ENCODE data around the gene GSTA2.
"Not testable (repeated sequence)": the region's sequence is repeated elsewhere in the genome, so short reads cannot be mapped to it uniquely, and the experiment has no call there.

The GSTA2 gene

GRCh38 chr6:52786249-52786956, 23.1 kb upstream of the GSTA2 start:
- Histone ChIP-seq H3K9ac (ENCODE audit: low read depth, low read length) (no peak overlapping the region), H3K4me1 (ENCODE audit: control insufficient read depth, insufficient read depth, low read length) (no peaks in the 10 kb centered on the region), H3K36me3 (ENCODE audit: insufficient read depth, low read length) (no peaks in the 10 kb centered on the region), H3K4me3 (ENCODE audit: low read length) (no peak overlapping the region), H3K27me3 (ENCODE audit: control insufficient read depth, insufficient read depth, low read length) (peaks cover 6% of the 10 kb centered on the region), H3K9me3 (replicated peaks; ENCODE audit: low read length) (no peaks in the 10 kb centered on the region), H3K4me2 (ENCODE audit: low read length) (no peak overlapping the region)

- H3K4me3 ChIP-seq (ENCODE audit: low read length); H3K9ac ChIP-seq (ENCODE audit: low read depth, low read length); H3K9me3 ChIP-seq (replicated peaks; ENCODE audit: low read length); H3K36me3 ChIP-seq (ENCODE audit: insufficient read depth, low read length); H3K4me2 ChIP-seq (ENCODE audit: low read length); H3K4me1 ChIP-seq (ENCODE audit: control insufficient read depth, insufficient read depth, low read length): not testable (repeated sequence)
- H3K27me3 ChIP-seq (ENCODE audit: control insufficient read depth, insufficient read depth, low read length) = peaks cover 24% of the 10 kb centered on the region
These were observed 19.5 kb upstream of the GSTA2 start for GRCh38 chr6:52782696-52783274.

- not testable (repeated sequence) for H3K4me2 ChIP-seq (ENCODE audit: low read length); H3K36me3 ChIP-seq (ENCODE audit: insufficient read depth, low read length); H3K9me3 ChIP-seq (replicated peaks; ENCODE audit: low read length); H3K4me1 ChIP-seq (ENCODE audit: control insufficient read depth, insufficient read depth, low read length); H3K4me3 ChIP-seq (ENCODE audit: low read length); H3K9ac ChIP-seq (ENCODE audit: low read depth, low read length)
- H3K27me3 ChIP-seq (ENCODE audit: control insufficient read depth, insufficient read depth, low read length) = peaks cover 24% of the 10 kb centered on the region
These were observed 18.9 kb upstream of the GSTA2 start for GRCh38 chr6:52782209-52782608.

GRCh38 chr6:52779237-52779636, 16.0 kb upstream of the GSTA2 start:
- Histone ChIP-seq H3K4me1 (ENCODE audit: control insufficient read depth, insufficient read depth, low read length) (no peaks in the 10 kb centered on the region), H3K9me3 (replicated peaks; ENCODE audit: low read length) (no peaks in the 10 kb centered on the region), H3K36me3 (ENCODE audit: insufficient read depth, low read length) (no peaks in the 10 kb centered on the region)

GRCh38 chr6:52776711-52777351, 13.6 kb upstream of the GSTA2 start:
- not testable (repeated sequence) for H3K9me3 ChIP-seq (replicated peaks; ENCODE audit: low read length); H3K4me3 ChIP-seq (ENCODE audit: low read length); H3K4me2 ChIP-seq (ENCODE audit: low read length); H3K9ac ChIP-seq (ENCODE audit: low read depth, low read length); H3K4me1 ChIP-seq (ENCODE audit: control insufficient read depth, insufficient read depth, low read length); H3K36me3 ChIP-seq (ENCODE audit: insufficient read depth, low read length)
- H3K27me3 ChIP-seq (ENCODE audit: control insufficient read depth, insufficient read depth, low read length) = peaks cover 18% of the 10 kb centered on the region

More at GRCh38 chr6:52779237-52779636, 16.0 kb upstream of the GSTA2 start:
- peaks cover 24% of the 10 kb centered on the region for H3K27me3 ChIP-seq (ENCODE audit: control insufficient read depth, insufficient read depth, low read length)
- H3K4me3 ChIP-seq (ENCODE audit: low read length) = no peak overlapping the region
- H3K4me2 ChIP-seq (ENCODE audit: low read length) = no peak overlapping the region
- H3K9ac ChIP-seq (ENCODE audit: low read depth, low read length) = no peak overlapping the region

GRCh38 chr6:52769399-52769798, 6.1 kb upstream of the GSTA2 start:
- peaks cover 16% of the 10 kb centered on the region for H3K27me3 ChIP-seq (ENCODE audit: control insufficient read depth, insufficient read depth, low read length)
- H3K4me3 ChIP-seq (ENCODE audit: low read length); H3K4me1 ChIP-seq (ENCODE audit: control insufficient read depth, insufficient read depth, low read length); H3K36me3 ChIP-seq (ENCODE audit: insufficient read depth, low read length); H3K4me2 ChIP-seq (ENCODE audit: low read length); H3K9me3 ChIP-seq (replicated peaks; ENCODE audit: low read length); H3K9ac ChIP-seq (ENCODE audit: low read depth, low read length): not testable (repeated sequence)

- not testable (repeated sequence) for H3K4me3 ChIP-seq (ENCODE audit: low read length); H3K9ac ChIP-seq (ENCODE audit: low read depth, low read length); H3K4me2 ChIP-seq (ENCODE audit: low read length); H3K9me3 ChIP-seq (replicated peaks; ENCODE audit: low read length); H3K36me3 ChIP-seq (ENCODE audit: insufficient read depth, low read length); H3K4me1 ChIP-seq (ENCODE audit: control insufficient read depth, insufficient read depth, low read length)
- peaks cover 16% of the 10 kb centered on the region for H3K27me3 ChIP-seq (ENCODE audit: control insufficient read depth, insufficient read depth, low read length)
These were observed 4.4 kb upstream of the GSTA2 start for GRCh38 chr6:52767658-52768057.

- not testable (repeated sequence) for H3K9ac ChIP-seq (ENCODE audit: low read depth, low read length); H3K4me2 ChIP-seq (ENCODE audit: low read length); H3K4me1 ChIP-seq (ENCODE audit: control insufficient read depth, insufficient read depth, low read length); H3K9me3 ChIP-seq (replicated peaks; ENCODE audit: low read length); H3K4me3 ChIP-seq (ENCODE audit: low read length); H3K36me3 ChIP-seq (ENCODE audit: insufficient read depth, low read length)
- peaks cover 18% of the 10 kb centered on the region for H3K27me3 ChIP-seq (ENCODE audit: control insufficient read depth, insufficient read depth, low read length)
These were observed 1.4 kb downstream of the GSTA2 start for GRCh38 chr6:52761673-52762491.

GRCh38 chr6:52760105-52760765, 3.0 kb downstream of the GSTA2 start:
- no peak overlapping the region for H3K4me3 ChIP-seq (ENCODE audit: low read length)
- H3K4me1 ChIP-seq (ENCODE audit: control insufficient read depth, insufficient read depth, low read length) = no peaks in the 10 kb centered on the region
- H3K9ac ChIP-seq (ENCODE audit: low read depth, low read length) = no peak overlapping the region
- H3K36me3 ChIP-seq (ENCODE audit: insufficient read depth, low read length) = no peaks in the 10 kb centered on the region
- no peaks in the 10 kb centered on the region for H3K9me3 ChIP-seq (replicated peaks; ENCODE audit: low read length)
- no peak overlapping the region for H3K4me2 ChIP-seq (ENCODE audit: low read length)
- peaks cover 11% of the 10 kb centered on the region for H3K27me3 ChIP-seq (ENCODE audit: control insufficient read depth, insufficient read depth, low read length)

GRCh38 chr6:52759085-52759484, 4.2 kb downstream of the GSTA2 start:
- H3K36me3 ChIP-seq (ENCODE audit: insufficient read depth, low read length) = no peaks in the 10 kb centered on the region
- no peaks in the 10 kb centered on the region for H3K9me3 ChIP-seq (replicated peaks; ENCODE audit: low read length)
- H3K4me2 ChIP-seq (ENCODE audit: low read length) = no peak overlapping the region
- no peak overlapping the region for H3K4me3 ChIP-seq (ENCODE audit: low read length)
- no peak overlapping the region for H3K9ac ChIP-seq (ENCODE audit: low read depth, low read length)
- H3K4me1 ChIP-seq (ENCODE audit: control insufficient read depth, insufficient read depth, low read length) = no peaks in the 10 kb centered on the region
- peaks cover 18% of the 10 kb centered on the region for H3K27me3 ChIP-seq (ENCODE audit: control insufficient read depth, insufficient read depth, low read length)

- peaks cover 19% of the 10 kb centered on the region for H3K27me3 ChIP-seq (ENCODE audit: control insufficient read depth, insufficient read depth, low read length)
- H3K9me3 ChIP-seq (replicated peaks; ENCODE audit: low read length); H3K4me2 ChIP-seq (ENCODE audit: low read length); H3K9ac ChIP-seq (ENCODE audit: low read depth, low read length); H3K4me3 ChIP-seq (ENCODE audit: low read length); H3K36me3 ChIP-seq (ENCODE audit: insufficient read depth, low read length); H3K4me1 ChIP-seq (ENCODE audit: control insufficient read depth, insufficient read depth, low read length): not testable (repeated sequence)
These were observed 5.5 kb downstream of the GSTA2 start for GRCh38 chr6:52757651-52758338.
